ENCODE measurements around the gene ZNF695.
"Not testable (repeated sequence)": the region's sequence is repeated elsewhere in the genome, so short reads cannot be mapped to it uniquely, and the experiment has no call there.

ZNF695 gene

GRCh38 chr1:247007511-247008405 lies at the start of gene ZNF695:
TSS of gene ZNF695 (minus strand) at chr1:247008057. CDS start at chr1:247007908, 149 bp downstream.
- DNase-seq (ENCODE audit: low read depth), result peak; percentile 81

- no peak for DNase-seq (ENCODE audit: low read depth)
Measured at GRCh38 chr1:247056071-247056470, 48.2 kb upstream of the ZNF695 start.

DNA sequence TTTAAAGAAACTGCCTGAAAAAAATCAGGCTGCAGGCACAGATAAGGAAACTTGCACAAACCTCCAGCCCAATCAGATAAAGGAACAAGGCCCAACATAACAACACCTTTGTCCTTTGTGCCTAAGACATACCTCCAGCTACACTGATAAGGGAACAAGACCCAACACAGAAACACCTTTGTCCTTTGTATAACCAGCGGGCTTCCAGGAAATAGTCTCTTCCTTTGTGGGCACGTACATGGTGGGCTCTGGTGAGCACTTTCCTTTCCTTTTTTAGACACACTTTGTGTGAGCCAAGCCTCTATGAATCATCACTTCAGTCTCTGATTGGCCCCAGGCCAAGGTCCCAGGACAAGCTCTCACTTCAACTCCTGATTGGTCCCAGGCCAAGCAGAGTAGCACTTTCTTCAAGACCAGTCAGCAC lies 47.1 kb upstream of the ZNF695 start:
- no peak for DNase-seq (ENCODE audit: low read depth)

DNA sequence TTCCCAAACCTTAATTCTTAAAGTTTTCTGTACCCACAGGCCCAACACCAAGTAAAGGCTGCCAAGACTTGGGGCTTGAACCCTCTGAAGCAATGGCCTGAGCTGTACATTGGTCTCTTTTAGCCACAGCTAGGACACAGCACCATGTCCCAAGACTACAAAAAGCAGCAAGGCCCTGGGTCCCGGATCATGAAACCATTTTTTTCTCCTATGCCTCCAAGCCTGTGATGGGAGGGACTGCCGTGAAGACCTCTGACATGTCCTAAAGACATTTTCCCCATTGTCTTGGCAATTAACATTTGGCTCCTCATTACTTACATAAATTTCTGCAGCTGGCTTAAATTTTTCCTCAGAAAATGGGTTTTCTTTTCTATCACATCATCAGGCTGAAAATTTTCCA lies 39.8 kb upstream of the ZNF695 start:
- no peak for DNase-seq (ENCODE audit: low read depth)

- DNase-seq (ENCODE audit: low read depth), result no peak
Measured at GRCh38 chr1:247047260-247047659, 39.4 kb upstream of the ZNF695 start.

- no peak for DNase-seq (ENCODE audit: low read depth)
Measured at GRCh38 chr1:247043406-247043805, 35.5 kb upstream of the ZNF695 start.

DNA sequence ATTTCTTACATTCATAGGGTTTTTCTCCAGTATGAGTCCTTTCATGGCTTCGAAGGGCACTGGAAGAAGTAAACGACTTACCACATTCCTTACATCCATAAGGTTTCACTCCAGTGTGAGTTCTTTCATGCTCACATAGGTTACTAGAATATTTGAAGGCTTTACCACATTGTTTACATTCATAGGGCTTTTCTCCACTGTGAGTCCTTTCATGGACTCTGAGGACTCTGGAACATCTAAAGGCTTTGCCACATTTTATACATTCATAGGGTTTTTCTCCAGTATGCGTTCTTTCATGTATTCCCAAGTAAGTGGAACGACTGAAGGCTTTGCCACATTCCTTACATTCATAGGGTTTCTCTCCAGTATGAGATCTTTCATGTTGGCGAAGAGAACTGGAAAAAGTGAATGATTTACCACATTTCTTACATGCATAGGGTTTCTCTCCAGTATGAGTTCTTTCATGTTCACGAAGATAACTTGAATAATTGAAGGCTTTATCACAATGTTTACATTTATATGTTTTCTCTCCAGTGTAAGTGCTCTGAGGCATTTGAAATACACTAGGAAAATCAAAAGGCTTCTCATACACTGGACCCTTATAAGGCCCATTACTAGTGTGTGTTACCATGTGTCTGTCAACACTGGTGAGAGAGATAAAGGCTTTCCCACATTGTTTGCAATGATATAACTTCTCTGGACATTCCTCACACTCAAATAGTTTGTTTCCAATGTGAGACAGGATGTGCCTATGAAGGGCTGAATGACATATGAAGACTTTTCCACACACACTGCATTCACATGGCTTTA lies 29.9 kb upstream of the ZNF695 start:
- no peak for DNase-seq (ENCODE audit: low read depth)

- DNase-seq (ENCODE audit: low read depth), result not testable (repeated sequence)
Measured at GRCh38 chr1:247032306-247032705, 24.4 kb upstream of the ZNF695 start.

DNA sequence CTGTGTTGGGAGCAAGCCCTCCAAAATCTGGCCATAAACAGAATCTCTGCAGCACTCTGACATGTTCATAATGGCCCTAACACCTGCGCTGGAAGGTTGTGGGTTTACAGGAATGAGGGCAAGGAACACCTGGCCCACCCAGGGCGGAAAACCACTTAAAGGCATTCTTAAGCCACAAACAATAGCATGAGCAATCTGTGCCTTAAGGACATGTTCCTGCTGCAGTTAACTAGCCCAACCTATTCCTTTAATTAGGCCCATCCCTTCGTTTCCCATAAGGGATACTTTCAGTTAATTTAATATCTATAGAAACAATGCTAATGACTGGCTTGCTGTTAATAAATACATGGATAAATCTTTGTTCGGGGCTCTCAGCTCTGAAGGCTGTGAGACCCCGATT lies 16.8 kb upstream of the ZNF695 start:
- not testable (repeated sequence) for DNase-seq (ENCODE audit: low read depth)

DNA sequence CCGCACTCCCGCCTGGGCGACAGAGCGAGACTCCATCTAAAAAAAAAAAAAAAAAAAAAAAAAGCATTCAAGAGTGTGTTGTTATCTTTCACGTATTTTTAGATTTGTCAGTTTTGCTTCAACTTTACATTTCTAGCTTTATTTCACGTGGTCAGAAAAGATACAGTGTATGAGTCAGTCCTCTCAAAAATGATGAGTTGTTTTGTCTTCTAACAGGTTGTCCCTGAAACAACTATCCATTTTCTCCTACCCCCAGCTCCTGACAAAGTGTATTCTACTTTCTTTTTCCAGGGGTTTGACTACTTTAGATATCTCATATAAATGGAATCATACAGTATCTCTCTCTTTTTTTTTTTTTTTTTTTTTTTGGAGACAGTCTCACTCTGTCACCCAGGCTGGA lies 5.5 kb upstream of the ZNF695 start:
- no peak for DNase-seq (ENCODE audit: low read depth)

DNA sequence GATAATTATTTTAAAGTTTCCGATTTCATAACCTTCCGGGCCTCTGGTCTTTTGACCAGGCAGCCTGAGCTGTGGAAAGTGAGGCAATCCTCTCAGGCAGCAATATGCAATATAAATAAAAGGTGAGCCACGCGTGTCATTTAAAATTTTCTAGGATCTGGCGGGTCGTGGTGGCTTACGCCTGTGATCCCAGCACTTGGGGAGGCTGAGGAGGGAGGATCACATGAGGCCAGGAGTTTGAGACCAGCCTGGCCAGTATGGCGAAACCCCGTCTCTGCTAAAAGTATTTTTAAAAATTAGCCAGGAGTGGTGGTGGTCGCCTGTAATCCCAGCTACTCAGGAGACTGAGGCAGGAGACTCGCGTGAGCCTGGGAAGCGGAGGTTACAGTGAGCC lies 546 bp upstream of the ZNF695 start:
- no peak for DNase-seq (ENCODE audit: low read depth)

GRCh38 chr1:247004081-247004480 lies 3.8 kb downstream of the ZNF695 start:
- DNase-seq (ENCODE audit: low read depth), result not testable (repeated sequence)

GRCh38 chr1:246989901-246990300 lies 18.0 kb downstream of the ZNF695 start:
- DNase-seq (ENCODE audit: low read depth), result no peak

- DNase-seq (ENCODE audit: low read depth), result no peak
Measured at GRCh38 chr1:246988316-246988715, 19.5 kb downstream of the ZNF695 start.

DNA sequence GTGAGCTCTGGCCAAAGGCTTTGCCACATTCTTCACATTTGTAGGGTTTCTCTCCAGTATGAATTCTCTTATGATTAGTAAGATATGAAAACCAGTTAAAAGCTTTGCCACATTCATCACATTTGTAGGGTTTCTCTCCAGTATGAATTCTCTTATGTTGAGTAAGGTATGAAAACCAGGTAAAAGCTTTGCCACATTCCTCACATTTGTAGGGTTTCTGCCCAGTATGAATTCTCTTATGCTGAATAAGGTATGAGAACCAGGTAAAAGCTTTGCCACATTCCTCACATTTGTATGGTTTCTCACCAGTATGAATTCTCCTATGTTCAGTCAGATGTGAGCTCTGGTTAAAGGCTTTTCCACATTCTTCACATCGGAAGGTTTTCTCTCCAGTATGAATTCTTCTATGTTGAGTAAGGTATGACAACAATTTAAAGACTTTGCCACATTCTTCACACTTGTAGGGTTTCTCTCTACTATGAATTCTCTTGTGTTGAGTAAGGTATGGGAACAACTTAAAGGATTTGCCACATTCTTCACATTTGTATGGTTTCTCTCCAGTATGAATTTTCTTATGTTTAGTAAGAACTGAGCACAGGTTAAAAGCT lies 20.7 kb downstream of the ZNF695 start:
- DNase-seq (ENCODE audit: low read depth), result no peak

DNA sequence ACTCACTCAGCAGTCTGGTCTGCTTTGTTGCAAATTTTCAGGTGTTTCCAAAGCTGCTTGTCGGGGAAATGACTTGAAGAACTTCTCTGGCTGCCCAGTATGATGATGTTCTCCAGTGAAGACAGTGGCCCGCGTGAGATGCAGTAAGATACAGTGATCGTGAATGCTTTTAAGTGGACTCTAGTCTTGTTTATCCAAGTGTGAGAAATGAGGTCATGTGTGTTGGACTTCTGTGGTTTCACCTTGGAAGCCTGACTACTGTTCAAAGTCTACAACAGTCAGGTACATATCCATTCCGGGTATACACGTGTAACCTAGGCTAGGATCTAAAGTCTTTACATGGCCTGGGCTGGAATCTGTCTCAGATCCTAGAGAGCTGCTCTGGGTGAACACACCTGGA lies 29.1 kb downstream of the ZNF695 start:
- DNase-seq (ENCODE audit: low read depth), result no peak

DNA sequence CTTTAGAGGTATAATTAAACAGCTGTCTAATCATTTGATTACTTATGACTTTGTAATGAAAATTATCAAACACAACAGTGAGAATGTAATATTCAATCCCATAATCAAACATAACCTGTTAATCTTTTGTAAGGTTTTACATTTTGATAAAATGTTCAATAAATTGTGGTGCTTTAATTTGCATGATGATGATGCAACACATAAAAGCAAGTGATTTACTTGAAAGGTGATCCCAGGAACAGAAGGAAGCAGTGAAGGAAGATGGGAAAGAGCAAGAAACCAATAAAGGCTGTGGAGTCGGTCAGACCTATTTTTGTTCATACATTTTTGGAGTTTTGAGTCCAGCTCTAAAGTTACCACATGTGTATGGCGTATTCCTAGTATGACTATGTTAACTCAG lies 29.6 kb downstream of the ZNF695 start:
- DNase-seq (ENCODE audit: low read depth), result no peak

DNA sequence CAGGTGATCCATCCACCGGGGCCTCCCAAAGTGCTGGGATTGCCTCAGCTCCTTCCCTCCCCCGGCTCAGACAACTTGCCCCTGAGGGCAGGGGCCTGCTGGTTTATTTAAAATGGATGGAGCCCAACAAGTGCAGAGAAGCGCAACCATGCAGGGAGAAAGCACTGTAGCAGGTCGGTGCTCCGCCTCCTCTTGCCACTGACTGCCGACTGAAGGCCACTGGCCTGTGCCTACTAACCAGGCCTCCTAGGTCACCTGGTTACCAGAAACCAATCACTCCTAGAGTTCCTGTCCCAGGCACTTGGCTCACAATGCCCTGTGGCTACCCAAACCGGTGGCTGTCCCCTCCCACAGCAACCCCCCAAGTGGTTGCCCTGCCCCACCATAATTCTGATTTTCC lies 35.9 kb downstream of the ZNF695 start:
- DNase-seq (ENCODE audit: low read depth), result no peak

DNA sequence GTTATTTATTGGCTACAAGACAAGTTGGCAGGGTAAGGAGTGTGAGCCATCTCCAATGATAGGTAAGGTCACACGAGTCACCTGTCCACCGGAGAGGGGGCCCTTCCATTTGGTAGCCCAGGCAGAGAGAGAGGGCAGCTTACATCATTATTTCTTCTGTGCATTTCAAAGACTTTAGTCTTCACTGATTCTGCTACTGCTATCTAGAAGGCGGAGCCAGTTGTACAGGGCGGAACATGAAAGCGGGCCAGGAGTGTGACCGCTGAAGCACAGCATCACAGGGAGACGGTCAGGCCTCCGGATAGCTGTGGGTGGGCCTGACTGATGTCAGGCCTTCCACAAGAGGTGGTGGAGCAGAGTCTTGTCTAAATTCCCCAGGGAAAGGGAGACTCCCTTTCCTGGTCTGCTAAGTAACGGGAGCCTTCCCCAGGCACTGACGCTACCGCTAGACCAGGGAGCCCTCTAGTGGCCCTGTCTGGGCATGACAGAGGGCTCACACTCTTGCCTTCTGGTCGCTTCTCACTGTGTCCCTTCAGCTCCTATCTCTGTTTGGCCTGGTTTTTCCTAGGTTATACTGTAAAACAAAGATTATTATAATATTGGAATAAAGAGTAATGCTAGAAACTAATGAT lies 36.7 kb downstream of the ZNF695 start:
- DNase-seq (ENCODE audit: low read depth), result no peak

DNA sequence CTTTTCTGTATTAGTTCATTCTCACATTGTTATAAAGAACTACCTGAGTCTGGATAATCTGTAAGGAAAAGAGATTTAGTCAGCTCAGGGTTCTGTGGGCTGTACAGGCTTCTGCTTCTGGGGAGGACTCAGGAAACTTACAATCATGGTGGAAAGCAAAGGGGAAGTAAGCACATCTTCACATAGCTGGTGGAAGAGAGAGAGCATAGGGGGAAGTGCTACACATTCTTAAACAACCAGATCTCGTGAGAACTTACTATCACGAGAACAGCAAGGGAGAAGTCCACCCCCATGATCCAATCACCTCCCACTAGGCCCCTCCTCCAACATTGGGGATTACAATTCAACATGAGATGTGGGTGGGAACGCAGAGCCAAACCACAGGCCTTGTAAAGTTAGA lies 38.2 kb downstream of the ZNF695 start:
- no peak for DNase-seq (ENCODE audit: low read depth)

- no peak for DNase-seq (ENCODE audit: low read depth)
Measured at GRCh38 chr1:246966502-246966901, 41.4 kb downstream of the ZNF695 start.

Data from HS-5 (cell line).